WTC11 (cell line): Measurements from ENCODE around the gene ZNF613. TPM values are rescaled to one million over a fixed set of nuclear protein-coding genes. Genes with fewer than 3 reads are reported as not detected.
"Not testable (repeated sequence)": the region's sequence is repeated elsewhere in the genome, so short reads cannot be mapped to it uniquely, and the experiment has no call there.

Experiments used
- ATAC-seq: fragments of 200-7000 bp; cut with Tn5 transposase; 2 replicates; pipeline ENCODE4 v1.10.0; 2021; ENCODE audit warnings: mild to moderate bottlenecking, moderate library complexity
- CTCF ChIA-PET: fragments of 300-600 bp; sonication (Branson Sonifier 250); formaldehyde crosslinking; loops from one replicate; lab custom pipeline; 2021; ENCODE audit warnings: antibody characterized with exemption; lab: Charles Lee
- POLR2A ChIA-PET: fragments of 350-600 bp; sonication (Branson Sonifier 250); formaldehyde crosslinking; loops from one replicate; lab custom pipeline; 2021; ENCODE audit warnings: antibody characterized with exemption; lab: Charles Lee
- DNase-seq: peaks from one replicate; pipeline ENCODE4 v3.0.0; 2021; ENCODE audit warnings: low spot score
- H3K27ac Mint-ChIP-seq: 2 replicates; pipeline ENCODE4 v1.8.0; 2021; ENCODE audit warnings: mixed read lengths
- H3K27me3 Mint-ChIP-seq: 2 replicates; pipeline ENCODE4 v1.8.0; 2021; ENCODE audit warnings: low read depth, mild to moderate bottlenecking, moderate library complexity, mixed read lengths
- H3K36me3 Mint-ChIP-seq: 2 replicates; pipeline ENCODE4 v1.8.0; 2021; ENCODE audit warnings: mixed read lengths
- H3K4me1 Mint-ChIP-seq: 2 replicates; pipeline ENCODE4 v1.8.0; 2022; ENCODE audit warnings: mixed read lengths
- H3K4me3 Mint-ChIP-seq: 2 replicates; pipeline ENCODE4 v1.8.0; 2021; ENCODE audit warnings: mild to moderate bottlenecking, moderate library complexity, mixed read lengths
- H3K9me3 Mint-ChIP-seq: 2 replicates; pipeline ENCODE4 v1.8.0; 2021; ENCODE audit warnings: mixed read lengths
- ATF1 ChIP-seq: sonication (generic); formaldehyde crosslinking; IDR thresholded peaks from 2 replicates; pipeline ENCODE4 v1.8.1; 2023; ENCODE audit warnings: mild to moderate bottlenecking, moderate library complexity, missing genetic modification reagents
- CBFB ChIP-seq: sonication (generic); formaldehyde crosslinking; IDR thresholded peaks from 2 replicates; pipeline ENCODE4 v1.8.1; 2022; ENCODE audit warnings: mild to moderate bottlenecking, low read depth, missing genetic modification reagents
- CREM ChIP-seq: sonication (generic); formaldehyde crosslinking; IDR thresholded peaks from 2 replicates; pipeline ENCODE4 v1.8.1; 2022; ENCODE audit warnings: mild to moderate bottlenecking, missing genetic modification reagents, moderate library complexity
- ELF4 ChIP-seq: sonication (generic); formaldehyde crosslinking; IDR thresholded peaks from 2 replicates; pipeline ENCODE4 v1.8.1; 2022; ENCODE audit warnings: low read depth, mild to moderate bottlenecking, moderate library complexity, missing genetic modification reagents
- ESRRA ChIP-seq: sonication (generic); formaldehyde crosslinking; IDR thresholded peaks from 2 replicates; pipeline ENCODE4 v1.8.1; 2022; ENCODE audit warnings: mild to moderate bottlenecking, missing genetic modification reagents, borderline replicate concordance
- JAZF1 ChIP-seq: fragments of 250-450 bp; sonication (Bioruptor Pico); IDR thresholded peaks from 2 replicates; pipeline ENCODE4 v1.9.0; 2021; ENCODE audit warnings: moderate library complexity, mild to moderate bottlenecking, inconsistent platforms
- NFE2L1 ChIP-seq: sonication (generic); formaldehyde crosslinking; IDR thresholded peaks from 2 replicates; pipeline ENCODE4 v1.8.1; 2023; ENCODE audit warnings: missing genetic modification reagents
- NFYB ChIP-seq: sonication (generic); formaldehyde crosslinking; conservative IDR thresholded peaks from 2 replicates; pipeline ENCODE4 v1.8.0; 2022; ENCODE audit warnings: low read depth, missing genetic modification reagents
- ZNF219 ChIP-seq: sonication (generic); formaldehyde crosslinking; IDR thresholded peaks from 2 replicates; pipeline ENCODE4 v1.8.0; 2023; ENCODE audit warnings: missing genetic modification reagents, mild to moderate bottlenecking, borderline replicate concordance
- ZNF263 ChIP-seq: sonication (generic); formaldehyde crosslinking; IDR thresholded peaks from 2 replicates; pipeline ENCODE4 v1.8.1; 2022; ENCODE audit warnings: low read depth, mild to moderate bottlenecking, moderate library complexity, missing genetic modification reagents
- ZNF423 ChIP-seq: fragments of 250-450 bp; sonication (Bioruptor Pico); IDR thresholded peaks from 2 replicates; pipeline ENCODE4 v2.1.2; 2022; ENCODE audit warnings: mild to moderate bottlenecking, moderate library complexity
- ZNF671 ChIP-seq: fragments of 250-450 bp; sonication (Bioruptor Pico); IDR thresholded peaks from 2 replicates; pipeline ENCODE4 v1.8.0; 2021; ENCODE audit warnings: mild to moderate bottlenecking
- total RNA-seq: library from RNA; stranded (reverse); gene quantifications from 3 replicates; pipeline ENCODE4 v1.2.3, GENCODE V29; 2021
- TF ChIP-seq, protein P1 (sequence below): fragments of 250-450 bp; sonication (Bioruptor Pico); IDR thresholded peaks from 2 replicates; pipeline ENCODE4 v1.9.0; 2021; ENCODE audit warnings: moderate library complexity, mild to moderate bottlenecking, inconsistent platforms, borderline replicate concordance
- TF ChIP-seq, protein P2 (sequence below): sonication (generic); formaldehyde crosslinking; IDR thresholded peaks from 2 replicates; pipeline ENCODE4 v1.8.0; 2022; ENCODE audit warnings: missing genetic modification reagents
- TF ChIP-seq, protein P3 (sequence below): sonication (generic); formaldehyde crosslinking; IDR thresholded peaks from 2 replicates; pipeline ENCODE4 v1.8.0; 2022; ENCODE audit warnings: mild to moderate bottlenecking, missing genetic modification reagents
- TF ChIP-seq, protein P4 (sequence below): sonication (generic); formaldehyde crosslinking; conservative IDR thresholded peaks from 2 replicates; pipeline ENCODE4 v1.8.1; 2022; ENCODE audit warnings: mild to moderate bottlenecking, missing genetic modification reagents
- TF ChIP-seq, protein P5 (sequence below): sonication (generic); formaldehyde crosslinking; IDR thresholded peaks from 2 replicates; pipeline ENCODE4 v1.8.1; 2023; ENCODE audit warnings: mild to moderate bottlenecking, missing genetic modification reagents, borderline replicate concordance
- TF ChIP-seq, protein P6 (sequence below): fragments of 250-450 bp; sonication (Bioruptor Pico); conservative IDR thresholded peaks from 2 replicates; pipeline ENCODE4 v1.9.0; 2021; ENCODE audit warnings: mild to moderate bottlenecking
- TF ChIP-seq, protein P7 (sequence below): fragments of 250-450 bp; sonication (Bioruptor Pico); IDR thresholded peaks from 2 replicates; pipeline ENCODE4 v2.1.2; 2022; ENCODE audit warnings: mild to moderate bottlenecking, moderate library complexity

ZNF613 gene
- total RNA-seq, 1 experiment from 2014 or later: 13.7 TPM

DNA sequence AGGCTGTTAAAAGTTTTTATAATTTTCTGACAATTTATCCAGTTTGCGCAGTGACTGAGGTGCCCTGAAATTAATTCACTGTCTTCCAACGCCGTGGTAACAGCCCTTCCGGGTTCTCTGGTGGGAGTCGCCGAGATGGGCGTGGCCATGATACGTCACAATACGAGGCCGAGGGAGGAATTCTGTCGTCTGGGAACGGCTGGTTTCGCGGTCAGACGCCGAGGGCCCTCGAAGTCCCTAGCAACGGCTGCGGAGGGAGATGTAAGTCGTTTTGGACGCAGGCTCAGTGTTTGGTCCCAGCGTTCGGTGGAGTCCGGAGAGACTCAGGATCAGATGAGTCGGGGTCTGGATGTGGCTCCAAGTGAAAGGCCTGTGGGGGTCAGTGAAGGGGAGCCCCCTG, 21.7 kb downstream of the ZNF613 start:
- peaks cover 10% of the 10 kb centered on the region; the same call in 1 of the 2 replicates for H3K27me3 Mint-ChIP-seq
- TF ChIP-seq, protein P1, sequence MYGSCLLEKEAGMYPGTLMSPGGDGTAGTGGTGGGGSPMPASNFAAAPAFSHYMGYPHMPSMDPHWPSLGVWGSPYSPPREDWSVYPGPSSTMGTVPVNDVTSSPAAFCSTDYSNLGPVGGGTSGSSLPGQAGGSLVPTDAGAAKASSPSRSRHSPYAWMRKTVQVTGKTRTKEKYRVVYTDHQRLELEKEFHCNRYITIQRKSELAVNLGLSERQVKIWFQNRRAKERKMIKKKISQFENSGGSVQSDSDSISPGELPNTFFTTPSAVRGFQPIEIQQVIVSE (CRISPR knock-in tag): no peak
- TF ChIP-seq ZNF423 (CRISPR knock-in tag): no peak
- TF ChIP-seq ATF1 (CRISPR knock-in tag): no peak
- TF ChIP-seq NFYB (CRISPR knock-in tag): no peak
- TF ChIP-seq NFE2L1: no peak
- no peak for TF ChIP-seq ESRRA
- TF ChIP-seq, all 79 proteins: peak for 0
- Mint-ChIP-seq H3K36me3 (peaks cover 83% of the 10 kb centered on the region), H3K27ac (no peak overlapping the region), H3K4me3 (peak overlapping the region; percentile 26), H3K9me3 (peaks cover 83% of the 10 kb centered on the region), H3K4me1 (no peaks in the 10 kb centered on the region)
- CTCF ChIA-PET: no interaction called here
- ATAC-seq: 0 out of 2 replicates have a peak, but pooled peaks have one; percentile 22
- POLR2A ChIA-PET: no interaction called here
- peak; percentile 15 for DNase-seq

DNA sequence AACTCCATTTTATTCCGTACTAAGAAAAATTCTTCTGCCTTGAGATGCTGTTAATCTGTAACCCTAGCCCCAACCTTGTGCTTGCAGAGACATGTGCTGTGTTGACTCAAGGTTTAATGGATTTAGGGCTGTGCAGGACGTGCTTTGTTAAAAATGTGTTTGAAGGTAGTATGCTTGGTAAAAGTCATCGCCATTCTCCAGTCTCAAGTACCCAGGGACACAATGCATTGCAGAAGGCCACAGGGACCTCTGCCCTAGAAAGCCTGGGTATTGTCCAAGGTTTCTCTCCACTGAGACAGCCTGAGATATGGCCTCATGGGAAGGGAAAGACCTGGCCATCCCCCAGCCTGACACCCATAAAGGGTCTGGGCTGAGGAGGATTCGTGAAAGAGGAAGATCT, 30.6 kb downstream of the ZNF613 start:
- H3K4me3 Mint-ChIP-seq, DNase-seq, ATAC-seq, H3K27me3 Mint-ChIP-seq, POLR2A ChIA-PET, H3K27ac Mint-ChIP-seq, CTCF ChIA-PET: not testable (repeated sequence)
- Mint-ChIP-seq H3K9me3 (peaks cover 20% of the 10 kb centered on the region), H3K4me1 (peaks cover 21% of the 10 kb centered on the region), H3K36me3 (peaks cover 10% of the 10 kb centered on the region)

DNA sequence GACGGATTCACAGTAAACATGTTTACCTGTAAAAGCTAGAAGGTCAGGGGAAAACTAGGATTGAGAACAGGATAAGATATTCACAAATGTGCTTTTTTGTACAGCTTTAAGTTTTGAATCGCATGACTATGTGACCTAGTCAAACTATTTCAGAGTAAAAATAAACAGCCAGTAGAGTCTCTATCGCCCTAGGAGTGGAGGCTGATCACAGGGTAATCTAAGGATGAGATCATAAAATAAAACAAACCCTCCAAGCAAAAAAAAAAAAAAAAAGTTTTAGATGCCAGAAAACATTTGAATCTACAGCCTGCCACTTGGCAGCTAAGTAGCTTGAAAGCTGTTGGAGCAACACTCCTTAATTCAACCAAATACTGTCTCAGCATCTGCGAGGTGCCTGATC, 32.5 kb downstream of the ZNF613 start:
- no peaks in the 10 kb centered on the region for H3K27me3 Mint-ChIP-seq
- peaks cover 14% of the 10 kb centered on the region for H3K36me3 Mint-ChIP-seq
- DNase-seq (no peak), ATAC-seq (no peak)
- peaks cover 14% of the 10 kb centered on the region for H3K9me3 Mint-ChIP-seq
- H3K4me1 Mint-ChIP-seq: peaks cover 21% of the 10 kb centered on the region
- ChIA-PET POLR2A (no interaction called here), CTCF (no interaction called here)
- H3K4me3 Mint-ChIP-seq: no peak overlapping the region
- H3K27ac Mint-ChIP-seq: no peak overlapping the region
- TF ChIP-seq, protein P2, sequence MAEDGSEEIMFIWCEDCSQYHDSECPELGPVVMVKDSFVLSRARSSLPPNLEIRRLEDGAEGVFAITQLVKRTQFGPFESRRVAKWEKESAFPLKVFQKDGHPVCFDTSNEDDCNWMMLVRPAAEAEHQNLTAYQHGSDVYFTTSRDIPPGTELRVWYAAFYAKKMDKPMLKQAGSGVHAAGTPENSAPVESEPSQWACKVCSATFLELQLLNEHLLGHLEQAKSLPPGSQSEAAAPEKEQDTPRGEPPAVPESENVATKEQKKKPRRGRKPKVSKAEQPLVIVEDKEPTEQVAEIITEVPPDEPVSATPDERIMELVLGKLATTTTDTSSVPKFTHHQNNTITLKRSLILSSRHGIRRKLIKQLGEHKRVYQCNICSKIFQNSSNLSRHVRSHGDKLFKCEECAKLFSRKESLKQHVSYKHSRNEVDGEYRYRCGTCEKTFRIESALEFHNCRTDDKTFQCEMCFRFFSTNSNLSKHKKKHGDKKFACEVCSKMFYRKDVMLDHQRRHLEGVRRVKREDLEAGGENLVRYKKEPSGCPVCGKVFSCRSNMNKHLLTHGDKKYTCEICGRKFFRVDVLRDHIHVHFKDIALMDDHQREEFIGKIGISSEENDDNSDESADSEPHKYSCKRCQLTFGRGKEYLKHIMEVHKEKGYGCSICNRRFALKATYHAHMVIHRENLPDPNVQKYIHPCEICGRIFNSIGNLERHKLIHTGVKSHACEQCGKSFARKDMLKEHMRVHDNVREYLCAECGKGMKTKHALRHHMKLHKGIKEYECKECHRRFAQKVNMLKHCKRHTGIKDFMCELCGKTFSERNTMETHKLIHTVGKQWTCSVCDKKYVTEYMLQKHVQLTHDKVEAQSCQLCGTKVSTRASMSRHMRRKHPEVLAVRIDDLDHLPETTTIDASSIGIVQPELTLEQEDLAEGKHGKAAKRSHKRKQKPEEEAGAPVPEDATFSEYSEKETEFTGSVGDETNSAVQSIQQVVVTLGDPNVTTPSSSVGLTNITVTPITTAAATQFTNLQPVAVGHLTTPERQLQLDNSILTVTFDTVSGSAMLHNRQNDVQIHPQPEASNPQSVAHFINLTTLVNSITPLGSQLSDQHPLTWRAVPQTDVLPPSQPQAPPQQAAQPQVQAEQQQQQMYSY (CRISPR knock-in tag): no peak
- TF ChIP-seq ZNF671 (CRISPR knock-in tag): no peak
- TF ChIP-seq, protein P3, sequence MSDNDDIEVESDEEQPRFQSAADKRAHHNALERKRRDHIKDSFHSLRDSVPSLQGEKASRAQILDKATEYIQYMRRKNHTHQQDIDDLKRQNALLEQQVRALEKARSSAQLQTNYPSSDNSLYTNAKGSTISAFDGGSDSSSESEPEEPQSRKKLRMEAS (CRISPR knock-in tag): no peak
- TF ChIP-seq, protein P4, sequence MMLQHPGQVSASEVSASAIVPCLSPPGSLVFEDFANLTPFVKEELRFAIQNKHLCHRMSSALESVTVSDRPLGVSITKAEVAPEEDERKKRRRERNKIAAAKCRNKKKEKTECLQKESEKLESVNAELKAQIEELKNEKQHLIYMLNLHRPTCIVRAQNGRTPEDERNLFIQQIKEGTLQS (CRISPR knock-in tag): no peak
- TF ChIP-seq, protein P5, sequence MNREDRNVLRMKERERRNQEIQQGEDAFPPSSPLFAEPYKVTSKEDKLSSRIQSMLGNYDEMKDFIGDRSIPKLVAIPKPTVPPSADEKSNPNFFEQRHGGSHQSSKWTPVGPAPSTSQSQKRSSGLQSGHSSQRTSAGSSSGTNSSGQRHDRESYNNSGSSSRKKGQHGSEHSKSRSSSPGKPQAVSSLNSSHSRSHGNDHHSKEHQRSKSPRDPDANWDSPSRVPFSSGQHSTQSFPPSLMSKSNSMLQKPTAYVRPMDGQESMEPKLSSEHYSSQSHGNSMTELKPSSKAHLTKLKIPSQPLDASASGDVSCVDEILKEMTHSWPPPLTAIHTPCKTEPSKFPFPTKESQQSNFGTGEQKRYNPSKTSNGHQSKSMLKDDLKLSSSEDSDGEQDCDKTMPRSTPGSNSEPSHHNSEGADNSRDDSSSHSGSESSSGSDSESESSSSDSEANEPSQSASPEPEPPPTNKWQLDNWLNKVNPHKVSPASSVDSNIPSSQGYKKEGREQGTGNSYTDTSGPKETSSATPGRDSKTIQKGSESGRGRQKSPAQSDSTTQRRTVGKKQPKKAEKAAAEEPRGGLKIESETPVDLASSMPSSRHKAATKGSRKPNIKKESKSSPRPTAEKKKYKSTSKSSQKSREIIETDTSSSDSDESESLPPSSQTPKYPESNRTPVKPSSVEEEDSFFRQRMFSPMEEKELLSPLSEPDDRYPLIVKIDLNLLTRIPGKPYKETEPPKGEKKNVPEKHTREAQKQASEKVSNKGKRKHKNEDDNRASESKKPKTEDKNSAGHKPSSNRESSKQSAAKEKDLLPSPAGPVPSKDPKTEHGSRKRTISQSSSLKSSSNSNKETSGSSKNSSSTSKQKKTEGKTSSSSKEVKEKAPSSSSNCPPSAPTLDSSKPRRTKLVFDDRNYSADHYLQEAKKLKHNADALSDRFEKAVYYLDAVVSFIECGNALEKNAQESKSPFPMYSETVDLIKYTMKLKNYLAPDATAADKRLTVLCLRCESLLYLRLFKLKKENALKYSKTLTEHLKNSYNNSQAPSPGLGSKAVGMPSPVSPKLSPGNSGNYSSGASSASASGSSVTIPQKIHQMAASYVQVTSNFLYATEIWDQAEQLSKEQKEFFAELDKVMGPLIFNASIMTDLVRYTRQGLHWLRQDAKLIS (CRISPR knock-in tag): no peak
- TF ChIP-seq CREM: no peak
- no peak for TF ChIP-seq ELF4 (CRISPR knock-in tag)
- TF ChIP-seq ZNF219 (CRISPR knock-in tag): no peak
- TF ChIP-seq ZNF263 (CRISPR knock-in tag): no peak
- TF ChIP-seq, protein P6, sequence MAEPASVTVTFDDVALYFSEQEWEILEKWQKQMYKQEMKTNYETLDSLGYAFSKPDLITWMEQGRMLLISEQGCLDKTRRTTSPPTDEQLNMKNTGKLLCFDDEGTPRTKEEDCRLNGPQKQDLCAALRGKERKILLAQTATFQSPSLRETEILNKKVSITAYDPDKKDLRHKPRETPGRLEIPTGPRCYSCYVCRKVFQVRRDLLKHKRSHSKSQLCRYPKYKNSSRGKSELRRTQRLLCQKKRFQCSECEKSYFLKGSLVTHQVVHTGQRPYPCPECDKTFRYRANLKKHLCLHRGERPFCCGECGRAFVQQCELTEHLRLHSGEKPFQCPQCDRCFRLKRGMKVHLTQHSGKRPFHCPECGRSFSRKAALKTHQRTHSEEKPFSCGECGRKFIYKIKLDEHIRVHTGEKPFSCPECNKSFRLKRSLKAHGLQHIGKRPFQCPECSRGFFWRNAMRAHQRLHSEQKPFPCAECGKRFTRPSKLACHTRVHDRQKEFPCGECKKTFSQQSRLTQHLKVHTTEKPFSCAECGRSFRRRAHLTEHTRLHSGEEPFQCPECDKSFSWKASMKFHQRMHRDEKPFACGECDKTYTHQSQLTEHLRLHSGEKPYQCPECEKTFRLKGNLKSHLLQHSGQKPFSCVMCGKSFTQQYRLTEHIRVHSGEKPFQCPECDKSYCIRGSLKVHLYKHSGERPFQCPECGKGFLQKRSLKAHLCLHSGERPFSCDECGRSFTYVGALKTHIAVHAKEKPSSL (CRISPR knock-in tag): no peak
- TF ChIP-seq, protein P7, sequence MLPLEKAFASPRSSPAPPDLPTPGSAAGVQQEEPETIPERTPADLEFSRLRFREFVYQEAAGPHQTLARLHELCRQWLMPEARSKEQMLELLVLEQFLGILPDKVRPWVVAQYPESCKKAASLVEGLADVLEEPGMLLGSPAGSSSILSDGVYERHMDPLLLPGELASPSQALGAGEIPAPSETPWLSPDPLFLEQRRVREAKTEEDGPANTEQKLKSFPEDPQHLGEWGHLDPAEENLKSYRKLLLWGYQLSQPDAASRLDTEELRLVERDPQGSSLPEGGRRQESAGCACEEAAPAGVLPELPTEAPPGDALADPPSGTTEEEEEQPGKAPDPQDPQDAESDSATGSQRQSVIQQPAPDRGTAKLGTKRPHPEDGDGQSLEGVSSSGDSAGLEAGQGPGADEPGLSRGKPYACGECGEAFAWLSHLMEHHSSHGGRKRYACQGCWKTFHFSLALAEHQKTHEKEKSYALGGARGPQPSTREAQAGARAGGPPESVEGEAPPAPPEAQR (CRISPR knock-in tag): no peak
- TF ChIP-seq JAZF1 (CRISPR knock-in tag): no peak
- no peak for TF ChIP-seq CBFB
- no peak for TF ChIP-seq ATF1 (CRISPR knock-in tag)
